SHP77 (cell line): Measurements from ENCODE around the gene RNF212B.
A peak's percentile ranks its signal among the peaks of the same experiment; 100 is the strongest.

ENCODE experiments used
- DNase-seq, 2 experiments: peaks; one replicate each; lab custom pipeline; 2025; lab: John Stamatoyannopoulos, UW

The RNF212B gene

DNA sequence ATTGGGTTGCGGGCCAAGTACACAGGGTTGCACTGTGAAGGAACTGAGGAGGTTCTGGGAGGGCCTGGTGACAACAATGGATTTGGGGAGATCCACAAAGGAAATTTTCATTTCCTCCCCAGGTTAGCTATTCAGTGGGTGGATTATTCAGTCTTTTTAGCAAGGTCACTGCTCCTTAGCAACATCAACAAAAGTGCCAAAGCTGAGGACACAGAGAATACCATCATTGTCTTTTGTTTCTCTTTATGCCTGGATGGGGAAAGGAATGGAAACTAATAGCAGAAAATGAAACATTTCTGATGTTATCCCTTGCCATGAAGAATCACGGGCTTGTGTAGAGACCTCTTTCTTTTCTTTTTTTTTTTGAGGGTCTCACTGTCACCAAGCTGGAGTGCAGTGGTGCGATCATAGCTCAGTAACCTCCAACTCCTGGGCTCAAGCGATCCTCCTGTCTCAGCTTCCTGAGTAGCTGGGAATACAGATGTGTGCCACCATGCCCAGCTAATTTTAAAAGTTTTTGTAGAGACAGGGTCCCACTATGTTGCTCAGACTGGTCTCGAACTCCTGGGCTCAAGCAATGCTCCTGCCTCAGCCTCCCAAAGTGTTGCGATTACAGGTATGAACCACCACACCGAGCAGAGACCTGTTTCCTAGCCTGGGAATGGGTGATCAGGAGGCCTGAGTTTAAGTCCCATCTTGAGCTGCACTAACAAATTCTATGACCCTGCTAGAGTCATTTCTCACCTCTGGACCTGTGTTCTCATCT is 58.5 kb downstream of the RNF212B start:
- no peak for DNase-seq

DNA sequence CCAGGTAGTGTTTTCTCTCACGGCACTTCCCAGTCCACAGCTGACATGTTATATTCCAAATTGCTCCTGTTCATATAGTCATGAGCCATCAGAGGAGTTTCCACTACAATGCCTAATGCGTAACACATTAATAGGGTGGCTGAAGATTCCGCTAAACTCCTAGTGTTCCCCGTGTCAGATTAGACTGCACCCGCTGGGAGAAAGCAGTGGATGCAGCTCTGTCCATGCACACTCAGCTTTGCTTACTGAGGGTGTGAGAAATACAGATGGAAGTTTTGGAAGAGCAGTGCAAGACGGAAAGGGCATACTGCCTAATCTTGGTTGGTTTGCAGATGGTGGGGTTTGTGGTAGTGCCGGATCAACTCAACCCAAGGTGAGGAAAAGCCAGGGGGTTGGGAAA is 59.4 kb downstream of the RNF212B start:
- no peak for DNase-seq

DNA sequence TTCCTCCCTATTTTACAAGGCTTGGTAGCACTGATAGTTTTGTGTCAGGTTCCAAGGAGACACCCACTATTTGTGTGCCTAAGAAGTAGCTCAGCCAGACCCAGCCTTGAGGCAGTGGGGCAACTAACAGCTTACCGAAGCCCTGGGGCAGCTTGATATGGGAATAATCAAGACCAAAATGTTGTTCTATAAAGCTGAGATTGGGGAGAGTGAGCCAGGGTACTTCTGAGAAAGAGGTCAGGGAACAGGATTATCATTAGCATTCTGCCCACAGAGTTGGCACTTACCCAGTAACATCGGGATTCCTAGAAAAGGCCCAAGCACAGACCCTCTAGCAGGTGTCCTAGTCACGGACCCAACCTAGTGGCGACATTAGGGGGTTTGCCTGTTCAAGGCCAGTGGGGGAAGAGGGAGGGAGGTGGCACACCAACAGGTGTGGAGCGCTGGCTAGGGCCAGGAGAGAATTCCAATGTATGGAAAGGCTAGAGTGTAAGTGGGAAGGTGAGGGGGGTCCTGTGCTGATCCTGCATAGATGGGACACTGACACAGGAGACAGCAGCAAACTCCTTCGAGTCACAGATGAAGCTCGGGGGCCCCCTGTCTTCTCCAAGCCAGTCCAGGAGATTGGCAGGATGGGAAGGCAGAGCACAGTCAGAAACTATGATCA is 60.0 kb downstream of the RNF212B start:
- DNase-seq = no peak

DNA sequence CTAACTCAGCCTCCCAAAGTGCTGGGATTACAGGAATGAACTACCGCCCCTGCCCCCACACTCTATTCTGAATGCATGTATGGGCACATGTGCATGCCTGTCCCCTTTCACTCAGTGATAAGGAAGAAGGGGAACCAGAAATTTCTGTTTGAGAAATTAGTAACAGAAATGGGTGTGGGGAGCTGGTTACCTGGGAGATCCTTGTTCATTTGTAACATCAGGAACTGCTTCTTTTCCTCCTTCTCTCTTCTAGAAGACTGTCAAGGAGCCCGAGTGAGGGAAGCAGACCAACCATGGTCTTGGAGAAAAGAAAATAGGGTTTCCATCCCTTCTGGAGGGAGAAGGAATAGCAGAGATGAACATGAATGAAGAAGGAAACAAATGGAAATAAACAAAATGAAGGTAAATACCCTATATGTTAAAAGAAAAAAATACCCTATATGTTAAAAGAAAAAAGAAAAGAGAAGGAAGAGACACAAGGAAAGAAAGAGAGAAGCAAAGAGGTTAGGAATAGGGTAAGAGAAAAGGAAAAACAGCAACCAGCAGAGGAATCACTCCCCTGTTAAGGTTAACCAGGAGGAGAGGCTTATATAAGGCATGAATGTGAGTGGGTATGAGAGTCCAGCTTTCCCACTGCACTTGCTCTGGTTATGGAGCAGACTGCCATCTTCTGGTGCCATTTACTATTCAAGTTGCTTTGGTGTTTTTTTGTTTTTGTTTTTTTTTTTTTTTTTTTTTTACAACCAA is 61.6 kb downstream of the RNF212B start:
- DNase-seq = peak in 1 of 2 experiments; percentile 15

DNA sequence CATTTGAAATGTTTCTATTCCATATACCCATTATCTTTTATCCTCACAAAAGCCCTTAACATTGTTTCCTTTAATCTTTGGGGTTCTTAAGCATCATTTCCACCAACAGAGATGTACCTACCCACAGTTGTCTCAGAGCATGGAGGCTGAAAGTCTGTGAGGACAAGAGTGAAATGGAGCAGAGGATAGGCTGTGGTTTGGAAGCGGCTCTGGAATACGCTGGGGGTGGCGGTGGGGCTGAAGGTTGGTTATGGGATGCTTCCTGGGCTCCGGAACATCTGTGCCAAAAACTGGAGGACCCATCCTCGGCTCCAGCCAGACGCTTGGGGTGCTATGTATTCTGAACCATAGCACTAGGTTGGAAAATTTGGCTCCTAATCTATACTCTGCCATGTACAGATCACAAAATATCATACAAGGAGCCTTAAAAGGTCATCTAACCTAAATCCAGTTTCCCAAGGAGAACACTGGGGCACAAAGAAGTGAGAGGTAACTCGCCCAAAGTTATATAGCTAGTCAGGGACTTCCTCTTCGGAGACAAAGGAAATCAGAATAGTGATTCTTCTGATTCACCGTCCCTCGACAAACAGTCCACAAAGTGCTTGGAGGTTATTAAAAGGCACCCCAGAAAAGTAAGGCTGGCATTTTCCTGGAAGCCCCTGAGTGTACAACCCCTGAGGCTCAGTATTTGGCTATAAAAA is 62.4 kb downstream of the RNF212B start:
- no peak for DNase-seq

DNA sequence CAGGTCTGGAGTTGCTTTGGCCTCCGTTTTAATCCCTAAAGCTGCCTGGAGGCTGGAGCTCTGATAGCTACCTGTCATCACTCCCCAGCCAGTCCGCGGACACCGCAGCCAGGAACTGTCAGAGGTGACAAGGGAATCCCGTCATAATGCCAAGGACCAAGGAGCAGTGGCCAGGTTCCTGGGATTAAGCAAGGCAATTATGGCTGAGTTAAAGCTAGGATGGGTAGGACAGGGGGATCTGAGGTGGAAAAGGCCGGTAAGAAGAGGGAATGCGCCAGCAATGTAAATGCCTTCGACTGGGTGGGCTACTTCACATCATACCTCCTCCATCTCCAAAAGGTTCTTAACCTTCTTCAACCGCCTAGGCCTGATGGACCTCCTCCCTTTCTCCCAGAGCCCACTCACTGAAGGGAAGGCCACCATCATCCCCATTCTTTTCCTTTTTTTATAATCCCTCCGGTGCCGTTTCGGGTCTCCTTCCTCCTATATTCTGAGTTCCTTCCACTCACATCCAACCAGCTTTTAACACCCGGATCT is 63.0 kb downstream of the RNF212B start:
- peak in 1 of 2 experiments; percentile 5 for DNase-seq

DNA sequence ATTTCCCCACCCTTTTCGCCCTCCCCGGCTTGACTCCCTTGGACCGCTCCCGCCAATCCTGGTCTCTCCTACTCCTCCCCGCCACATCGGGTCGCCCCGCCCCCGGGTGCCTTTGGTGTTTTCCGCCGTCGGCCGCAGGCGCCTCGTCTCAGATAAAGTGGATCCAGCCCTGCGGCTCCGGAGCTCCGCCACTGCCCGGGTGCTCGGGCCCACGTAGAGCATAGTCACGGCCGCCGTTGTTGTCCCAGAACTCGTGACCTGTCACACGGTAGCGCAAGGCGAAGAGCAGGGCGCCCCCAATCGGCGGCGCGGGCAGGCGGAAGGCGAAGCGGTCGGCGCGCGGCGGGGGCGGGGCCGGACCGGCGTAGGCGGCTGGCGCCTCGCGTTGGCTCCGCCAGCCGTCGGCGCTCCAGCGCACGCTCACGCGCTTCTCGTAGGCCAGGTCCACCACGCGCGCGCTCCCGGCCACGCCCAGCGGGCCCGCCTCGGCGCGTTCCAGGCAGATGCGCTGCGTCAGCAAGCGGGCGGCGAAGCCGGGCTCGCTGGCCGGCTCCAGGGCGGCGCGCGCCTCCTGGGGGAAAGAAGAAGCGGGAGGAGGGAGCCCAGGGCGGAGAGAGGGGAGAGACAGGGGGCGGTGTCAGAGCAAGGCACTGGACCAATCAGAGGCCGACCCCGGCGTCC is 63.7 kb downstream of the RNF212B start:
- DNase-seq = peak; percentile 97 to 98

DNA sequence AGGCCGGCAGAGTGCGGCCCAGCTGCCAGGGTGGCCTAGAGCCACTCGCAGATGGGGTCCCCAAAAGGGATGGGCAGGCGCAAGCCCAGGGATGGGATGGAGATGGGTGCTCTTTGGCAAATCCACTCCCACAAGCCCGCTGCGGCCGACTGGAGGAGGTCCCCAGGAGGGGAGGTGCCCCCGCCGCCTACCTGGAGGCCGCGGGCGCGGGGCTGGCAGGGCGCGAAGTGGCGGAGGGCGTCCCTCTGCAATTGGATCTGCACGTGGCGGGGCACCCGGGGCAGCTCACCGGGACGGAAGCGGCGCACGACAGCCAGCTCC is 64.2 kb downstream of the RNF212B start:
- DNase-seq = peak in 1 of 2 experiments; percentile 69

DNA sequence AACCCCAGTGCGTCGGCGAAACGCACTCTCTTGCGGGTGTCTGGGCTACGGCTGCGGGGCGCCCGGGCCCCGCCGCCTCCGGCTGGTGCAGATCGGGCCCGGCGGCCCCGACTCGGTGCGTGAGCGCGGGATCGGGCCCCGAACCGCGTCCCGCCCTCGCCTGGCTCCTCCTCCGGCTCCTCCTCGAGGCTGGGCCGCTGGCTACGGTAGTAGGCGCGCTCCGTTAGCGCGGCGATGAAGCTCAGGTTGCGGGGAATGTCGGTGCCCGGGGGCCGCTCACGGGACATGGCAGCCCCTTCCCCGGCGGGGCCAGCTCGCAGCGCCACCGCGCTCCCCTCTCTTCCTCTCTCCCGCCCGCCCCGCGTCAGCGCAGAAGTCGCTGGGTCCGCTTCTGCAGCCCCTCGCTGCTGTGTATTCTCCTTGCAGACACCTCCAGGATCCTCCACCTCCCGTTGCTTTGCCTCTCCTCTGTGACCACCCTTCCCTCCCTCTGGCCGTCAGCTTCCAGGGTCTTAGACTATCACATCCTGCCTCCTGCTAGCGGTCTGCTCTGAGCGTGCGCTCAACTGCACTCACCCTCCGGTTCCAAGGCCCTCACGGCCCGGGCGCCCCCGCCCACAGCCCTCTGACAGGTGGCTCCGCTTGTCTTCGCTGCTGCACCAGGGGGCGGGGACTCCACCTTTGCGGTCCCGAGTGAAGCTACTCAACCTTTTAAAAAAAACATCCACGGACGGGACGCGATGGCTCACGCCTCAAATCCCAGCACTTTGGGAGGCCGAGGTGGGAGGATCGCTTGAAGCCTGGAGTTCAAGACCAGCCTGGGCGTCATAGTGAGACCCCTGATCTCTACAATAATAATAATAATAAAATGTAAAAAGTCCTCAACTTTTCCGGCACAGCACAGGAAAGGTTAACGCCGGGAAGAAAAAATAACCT is 64.8 kb downstream of the RNF212B start, which contains the start of gene PPP1R3E:
PPP1R3E (minus strand) TSS at position 570 of the 936 bp plus-strand sequence; CDS start at position 287, 283 bp downstream.
- peak; percentile 82 to 87 for DNase-seq

DNA sequence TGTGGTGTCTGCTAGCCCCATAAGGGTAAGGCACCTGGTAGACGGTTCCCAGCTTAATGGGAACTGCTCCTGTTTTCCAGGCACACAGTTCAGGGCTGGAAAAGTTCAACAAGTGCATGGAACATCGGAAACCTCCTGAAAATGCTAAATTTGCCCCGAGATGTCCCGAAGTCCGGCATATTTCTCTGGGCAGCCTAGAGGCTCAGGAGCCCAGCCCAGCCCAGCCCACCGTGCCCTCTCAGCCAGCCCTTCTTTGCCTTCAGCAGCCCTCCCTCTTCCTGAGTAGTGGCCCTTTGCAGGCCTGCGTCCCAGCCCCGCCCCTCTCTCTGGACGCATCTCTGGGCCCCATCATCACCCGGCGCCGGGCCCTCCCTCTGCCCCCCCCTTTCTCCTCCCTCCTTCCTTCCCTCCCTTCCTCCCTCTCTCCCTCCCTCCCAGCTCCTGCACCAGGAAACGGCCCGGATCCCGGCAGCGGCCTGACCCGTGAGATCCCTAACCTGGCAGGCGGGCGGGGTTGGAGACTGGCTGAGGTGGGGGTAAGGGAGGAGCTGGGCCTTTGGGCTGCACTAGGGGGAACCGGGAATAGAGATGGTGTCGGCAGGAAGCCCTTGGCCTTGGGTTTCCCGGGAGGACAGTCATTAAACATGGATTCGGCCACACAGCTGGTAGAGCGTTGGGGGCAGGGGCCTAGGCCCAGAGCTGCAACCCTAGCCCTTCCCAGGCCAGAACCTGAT is 68.8 kb downstream of the RNF212B start, which contains the start of gene BCL2L2:
BCL2L2 (plus strand) TSS at position 422 of the 734 bp plus-strand sequence. CDS start 935 bp downstream, outside the sequence.
- DNase-seq = peak; percentile 93 to 97

DNA sequence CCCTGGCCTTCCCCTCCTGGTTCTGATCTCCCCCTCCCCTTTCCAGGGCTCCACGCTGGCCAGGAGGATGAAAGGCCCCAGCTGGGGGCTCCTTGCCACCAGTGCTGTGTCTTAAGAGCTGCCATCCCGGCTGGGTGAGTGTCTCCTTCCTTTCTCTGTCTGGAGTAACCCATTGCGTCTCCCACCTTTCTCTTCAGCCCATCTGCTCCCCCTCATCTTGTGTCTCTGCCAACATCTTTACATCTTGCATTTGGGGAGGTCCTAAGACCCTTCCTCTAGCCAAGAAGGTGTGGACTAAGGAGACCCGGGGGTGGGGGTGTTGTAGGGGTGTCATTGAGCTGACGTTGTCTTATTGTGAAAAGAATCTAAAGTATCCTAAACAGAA is 69.4 kb downstream of the RNF212B start:
- no peak for DNase-seq

DNA sequence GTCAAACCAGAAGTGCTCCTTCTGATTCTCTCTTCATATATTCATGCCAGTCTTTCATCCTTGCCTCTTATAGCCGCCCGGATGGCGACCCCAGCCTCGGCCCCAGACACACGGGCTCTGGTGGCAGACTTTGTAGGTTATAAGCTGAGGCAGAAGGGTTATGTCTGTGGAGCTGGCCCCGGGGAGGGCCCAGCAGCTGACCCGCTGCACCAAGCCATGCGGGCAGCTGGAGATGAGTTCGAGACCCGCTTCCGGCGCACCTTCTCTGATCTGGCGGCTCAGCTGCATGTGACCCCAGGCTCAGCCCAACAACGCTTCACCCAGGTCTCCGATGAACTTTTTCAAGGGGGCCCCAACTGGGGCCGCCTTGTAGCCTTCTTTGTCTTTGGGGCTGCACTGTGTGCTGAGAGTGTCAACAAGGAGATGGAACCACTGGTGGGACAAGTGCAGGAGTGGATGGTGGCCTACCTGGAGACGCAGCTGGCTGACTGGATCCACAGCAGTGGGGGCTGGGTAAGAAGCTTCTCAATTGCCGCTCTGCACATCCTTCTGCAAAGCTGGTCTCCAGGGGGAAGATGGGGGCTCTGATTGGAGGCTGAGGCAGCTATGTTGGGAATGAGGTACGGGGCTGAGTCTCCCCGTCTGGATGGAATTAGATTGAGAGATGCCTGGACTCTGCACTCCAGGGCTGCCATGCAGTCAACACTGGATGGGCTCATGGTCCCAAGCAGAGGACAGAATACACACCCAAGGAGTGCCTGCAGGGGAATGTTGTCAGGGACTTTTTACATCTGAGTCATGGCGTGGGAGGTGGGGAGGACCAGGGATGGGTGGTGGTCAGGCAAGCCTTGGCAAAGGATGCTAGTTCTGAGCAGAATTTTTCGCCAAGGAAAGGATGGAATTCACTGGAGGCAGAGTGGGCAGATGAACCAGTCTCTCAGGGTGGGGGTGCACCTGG is 70.2 kb downstream of the RNF212B start:
- DNase-seq = no peak

DNA sequence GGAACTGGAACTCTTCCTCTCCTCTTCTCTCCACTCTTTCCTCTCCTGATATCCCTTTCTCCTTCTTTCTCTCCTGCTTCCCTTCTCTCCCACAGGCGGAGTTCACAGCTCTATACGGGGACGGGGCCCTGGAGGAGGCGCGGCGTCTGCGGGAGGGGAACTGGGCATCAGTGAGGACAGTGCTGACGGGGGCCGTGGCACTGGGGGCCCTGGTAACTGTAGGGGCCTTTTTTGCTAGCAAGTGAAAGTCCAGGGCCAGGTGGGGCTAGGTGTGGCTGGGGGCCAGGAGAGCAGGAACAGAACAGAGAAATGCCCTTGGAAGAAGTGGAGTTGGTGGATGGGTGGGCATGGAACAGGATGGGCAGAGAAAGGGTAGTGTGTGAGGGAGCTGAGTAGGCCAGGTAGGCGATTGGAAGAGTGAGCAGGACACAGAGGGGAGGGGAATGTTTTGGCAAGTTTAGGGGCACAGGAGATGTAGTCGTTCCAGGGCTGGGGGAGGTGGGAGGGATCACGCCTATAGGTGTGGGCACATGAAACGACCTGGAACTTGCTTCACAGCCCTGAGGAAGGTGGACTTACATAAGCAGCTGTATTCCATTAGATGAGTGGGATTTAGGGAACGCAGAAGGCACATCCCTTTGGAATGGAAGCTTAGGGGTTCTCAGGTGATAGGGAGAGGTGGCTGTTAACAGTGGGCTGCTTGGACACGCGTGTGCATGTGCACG is 71.1 kb downstream of the RNF212B start:
- DNase-seq = no peak

DNA sequence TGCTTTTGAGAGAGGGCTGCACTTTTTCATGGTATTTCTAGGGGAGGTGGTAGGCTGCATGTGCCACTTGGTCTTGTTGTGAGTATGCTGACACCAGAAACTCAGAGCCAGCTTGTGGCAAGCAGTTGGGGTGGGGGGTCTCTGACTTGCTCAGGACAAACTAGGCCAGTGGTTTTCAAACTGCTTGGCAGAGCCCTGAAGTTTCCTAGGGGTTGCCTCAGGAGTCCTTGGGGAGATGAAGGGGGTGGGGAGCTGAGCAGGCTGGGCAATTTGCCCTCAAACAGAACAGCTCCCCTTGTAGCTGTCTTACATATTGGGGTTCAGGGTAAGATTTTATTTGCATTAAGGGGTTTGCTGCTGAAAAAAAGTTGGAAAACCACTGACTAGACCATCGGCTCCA is 72.8 kb downstream of the RNF212B start:
- DNase-seq = no peak

DNA sequence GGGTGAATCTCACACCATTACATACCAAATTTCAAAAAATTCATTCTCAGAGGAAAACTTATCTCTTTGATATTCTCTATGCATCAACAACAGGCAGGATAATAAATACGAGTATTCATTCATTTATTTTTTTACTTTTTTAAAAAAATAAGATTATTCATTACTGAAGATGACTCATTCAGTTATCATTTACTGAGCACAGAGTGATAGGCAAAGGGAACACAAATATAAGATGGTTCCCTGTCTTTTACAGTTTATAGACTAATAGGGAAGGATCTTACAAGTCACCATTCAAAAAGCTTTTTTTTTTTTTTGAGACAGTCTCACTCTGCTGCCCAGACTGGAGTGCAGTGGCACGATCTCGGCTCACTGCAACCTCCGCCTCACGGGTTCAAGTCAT is 78.6 kb downstream of the RNF212B start:
- DNase-seq = no peak

DNA sequence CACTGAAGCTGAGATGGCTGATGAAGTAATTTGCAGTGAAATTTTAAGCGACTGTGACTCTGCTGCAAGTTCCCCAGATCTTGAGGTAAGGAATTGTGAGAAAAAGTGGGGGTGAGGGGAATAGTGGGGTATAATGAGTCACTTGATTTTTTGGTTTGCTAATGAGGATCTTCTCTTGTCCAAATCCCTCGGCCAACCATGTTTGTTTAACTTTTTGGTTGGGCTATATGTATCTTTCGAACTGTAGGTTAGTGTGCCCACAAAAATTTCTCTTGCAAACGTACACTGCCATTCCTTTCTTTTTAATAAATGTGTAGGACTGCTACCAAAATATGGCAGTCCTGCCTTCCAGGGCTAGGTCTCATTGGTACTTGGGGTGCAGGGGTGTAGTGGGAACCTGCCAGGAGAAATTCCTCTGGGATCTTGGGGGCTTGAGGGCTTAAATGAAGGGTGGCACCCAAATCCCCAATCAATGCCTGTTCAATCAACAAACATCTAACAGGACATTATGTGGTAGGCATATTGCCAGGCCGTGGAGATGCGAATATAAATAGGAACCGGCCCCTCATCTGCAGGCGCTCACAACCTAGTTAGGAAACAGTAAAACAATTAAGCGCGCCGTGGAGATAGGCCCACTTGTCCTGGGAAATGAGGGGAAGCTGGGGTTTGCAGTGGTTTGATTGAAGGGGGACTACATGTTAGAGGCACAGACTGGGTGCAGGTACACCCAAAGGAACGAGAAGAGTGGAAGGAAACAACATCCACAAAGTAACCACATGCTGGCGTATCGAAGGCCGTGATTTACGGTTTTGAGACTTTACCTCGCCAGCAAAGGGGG is 82.2 kb downstream of the RNF212B start:
- DNase-seq = peak in 1 of 2 experiments; percentile 33
